ENCODE measurements around the gene EPS15. TPM values are rescaled to one million over a fixed set of nuclear protein-coding genes. Genes with fewer than 3 reads are reported as not detected.
A peak's percentile ranks its signal among the peaks of the same experiment; 100 is the strongest.

EPS15 gene
- total and polyA plus RNA-seq, 9 of the 15 experiments (the other 6 are each of a cell fraction or from before 2014, with no cell fraction given), result 23.1 to 69.0 (median 41.7) TPM

DNA sequence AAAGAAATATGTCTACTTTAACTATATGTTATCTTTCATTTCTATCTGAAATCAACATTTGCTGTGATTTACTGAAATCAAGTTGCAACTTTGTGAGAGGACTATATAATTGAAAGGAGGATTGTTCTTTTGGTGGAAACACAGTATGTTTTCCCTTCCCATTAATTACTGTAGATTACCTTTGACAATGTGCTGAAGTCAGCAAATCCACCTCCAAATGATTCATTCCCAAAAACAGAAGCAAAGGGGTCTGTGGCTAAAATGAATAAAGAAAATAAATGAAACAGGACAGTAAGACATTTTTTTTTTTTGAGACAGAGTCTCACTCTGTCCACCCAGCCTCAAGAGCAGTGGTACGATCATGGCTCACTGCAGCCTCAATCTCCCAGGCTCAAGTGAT is 153.3 kb downstream of the EPS15 start:
- BruUV-seq (replicated peaks), result no TSS peak
- no peaks in the 10 kb centered on the region for H4K20me1 ChIP-seq (replicated peaks; ENCODE audit: control insufficient read depth, insufficient read depth, low read length)
- H3K4me1 ChIP-seq (replicated peaks in 1 of 2; ENCODE audit: control insufficient read depth in 2 of 2, insufficient read depth in 2 of 2, low read length in 2 of 2), result no peaks in the 10 kb centered on the region
- ATAC-seq (no peak), DNase-seq (ENCODE audit: extremely low read depth in 1 of 4, low spot score in 3 of 4) (no peak), FAIRE-seq (no peak)
- H3K9ac ChIP-seq (ENCODE audit: insufficient read depth in 1 of 2, low read depth in 2 of 2, low read length in 2 of 2), result no peak overlapping the region
- H3K4me3 ChIP-seq, result no peak overlapping the region
- CTCF ChIA-PET (ENCODE audit: low intra/inter-chr PET ratio), result no interaction called here
- POLR2A ChIA-PET, result no interaction called here
- WGBS (ENCODE audit: insufficient coverage, low coverage, missing lambda C conversion rate), result 73% methylated on average over 1 of the region's 1 CpG
- H3K27ac ChIP-seq (ENCODE audit: extremely low read depth, low read depth, low read length), result no peak overlapping the region
- in situ Hi-C loops (cut with MboI), result no loop called here
- H3K4me2 ChIP-seq (ENCODE audit: insufficient read depth, low read length), result no peak overlapping the region
- H2AFZ ChIP-seq (ENCODE audit: low read depth, low read length), result no peak overlapping the region
- no peaks in the 10 kb centered on the region for H3K9me1 ChIP-seq (ENCODE audit: control insufficient read depth, insufficient read depth, low read length)
- H3K9me3 ChIP-seq (replicated peaks; ENCODE audit: control insufficient read depth, insufficient read depth, low read depth, low read length), result no peaks in the 10 kb centered on the region
- H3K79me2 ChIP-seq (ENCODE audit: control insufficient read depth, insufficient read depth, low read length), result no peaks in the 10 kb centered on the region
- intact Hi-C loops (cut with micrococcal nuclease), result no loop called here
- peaks cover 38% of the 10 kb centered on the region for H3K36me3 ChIP-seq (ENCODE audit: control insufficient read depth, insufficient read depth, low read length)
- H3K27me3 ChIP-seq (ENCODE audit: control insufficient read depth in 2 of 2, insufficient read depth in 2 of 2, low read length in 2 of 2), result no peaks in the 10 kb centered on the region
- peak; percentile 86 for TF ChIP-seq ZNF316 (IDR thresholded peaks at IDR 0.05)
- TF ChIP-seq MAFG (tag; conservative IDR thresholded peaks at IDR 0.05), result peak; percentile 73
- TF ChIP-seq CREB3 (tag; conservative IDR thresholded peaks at IDR 0.05; ENCODE audit: low read depth), result no peak
- TF ChIP-seq MLLT1 (IDR thresholded peaks at IDR 0.05), result no peak
- TF ChIP-seq NR2F6 (CRISPR knock-in tag; IDR thresholded peaks at IDR 0.05), result no peak
- TF ChIP-seq MXD1 (CRISPR knock-in tag; IDR thresholded peaks at IDR 0.05; ENCODE audit: borderline replicate concordance, poor library complexity, severe bottlenecking), result no peak
- TF ChIP-seq MAFK (IDR thresholded peaks at IDR 0.05; ENCODE audit: low read length), result peak; percentile 88
- TF ChIP-seq ZNF77 (CRISPR knock-in tag; IDR thresholded peaks at IDR 0.05), result no peak
- no peak for TF ChIP-seq ZNF253 (CRISPR knock-in tag; conservative IDR thresholded peaks at IDR 0.05)
- TF ChIP-seq ZNF197 (CRISPR knock-in tag; IDR thresholded peaks at IDR 0.05; ENCODE audit: low read depth), result no peak
- no peak for TF ChIP-seq E4F1 (CRISPR knock-in tag; IDR thresholded peaks at IDR 0.05; ENCODE audit: borderline replicate concordance)
- peak; percentile 71 for TF ChIP-seq C11orf30 (IDR thresholded peaks at IDR 0.05; ENCODE audit: low read depth)
- TF ChIP-seq ZBTB1 (CRISPR knock-in tag; IDR thresholded peaks at IDR 0.05; ENCODE audit: borderline replicate concordance, low read depth), result no peak
- TF ChIP-seq ZNF592 (IDR thresholded peaks at IDR 0.05), result no peak

Data from K562 (cell line).